ENCODE measurements around the gene KCNK18.
A peak's percentile ranks its signal among the peaks of the same experiment; 100 is the strongest.

DNA sequence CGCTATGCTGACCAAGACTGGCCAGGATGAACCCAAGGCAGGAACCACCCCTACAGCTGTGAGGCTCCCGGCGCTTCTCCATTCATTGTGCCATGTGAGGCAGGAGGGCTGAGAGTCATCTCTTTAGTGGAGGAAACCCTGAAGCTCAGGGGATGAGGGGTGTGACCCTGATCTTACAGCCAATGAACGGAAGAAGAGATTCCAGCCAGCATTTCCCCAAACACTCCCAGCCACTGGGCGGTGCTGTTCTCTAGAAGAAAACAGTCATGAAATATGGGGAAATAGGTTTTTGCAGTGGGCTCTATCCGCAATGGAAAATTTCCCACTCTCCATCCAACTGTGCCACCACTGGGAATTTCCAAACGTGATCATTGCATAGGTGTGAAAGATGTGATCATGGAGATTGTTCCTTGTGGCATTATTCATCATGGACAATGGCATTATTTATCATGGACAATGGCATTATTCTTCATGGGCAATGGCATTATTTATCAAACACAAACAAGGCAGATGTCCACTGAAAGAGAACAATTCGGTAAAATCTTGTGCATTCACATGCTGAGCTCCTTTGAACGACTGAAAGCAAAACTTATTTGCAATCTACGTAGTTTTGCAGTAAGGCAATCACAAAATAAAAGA is 29.6 kb downstream of the KCNK18 start:
- TF ChIP-seq, protein P1, sequence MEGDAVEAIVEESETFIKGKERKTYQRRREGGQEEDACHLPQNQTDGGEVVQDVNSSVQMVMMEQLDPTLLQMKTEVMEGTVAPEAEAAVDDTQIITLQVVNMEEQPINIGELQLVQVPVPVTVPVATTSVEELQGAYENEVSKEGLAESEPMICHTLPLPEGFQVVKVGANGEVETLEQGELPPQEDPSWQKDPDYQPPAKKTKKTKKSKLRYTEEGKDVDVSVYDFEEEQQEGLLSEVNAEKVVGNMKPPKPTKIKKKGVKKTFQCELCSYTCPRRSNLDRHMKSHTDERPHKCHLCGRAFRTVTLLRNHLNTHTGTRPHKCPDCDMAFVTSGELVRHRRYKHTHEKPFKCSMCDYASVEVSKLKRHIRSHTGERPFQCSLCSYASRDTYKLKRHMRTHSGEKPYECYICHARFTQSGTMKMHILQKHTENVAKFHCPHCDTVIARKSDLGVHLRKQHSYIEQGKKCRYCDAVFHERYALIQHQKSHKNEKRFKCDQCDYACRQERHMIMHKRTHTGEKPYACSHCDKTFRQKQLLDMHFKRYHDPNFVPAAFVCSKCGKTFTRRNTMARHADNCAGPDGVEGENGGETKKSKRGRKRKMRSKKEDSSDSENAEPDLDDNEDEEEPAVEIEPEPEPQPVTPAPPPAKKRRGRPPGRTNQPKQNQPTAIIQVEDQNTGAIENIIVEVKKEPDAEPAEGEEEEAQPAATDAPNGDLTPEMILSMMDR (conservative IDR thresholded peaks at IDR 0.05; ENCODE audit: low read length) = peak; percentile 57
- TF ChIP-seq EZH2phosphoT487 (IDR thresholded peaks at IDR 0.05; ENCODE audit: borderline replicate concordance, low read depth, low read length) = no peak
